GM21367 (cell line): Measurements from ENCODE around the gene NFATC1.

ENCODE experiments used
- ATAC-seq: cut with Tn5 transposase; IDR thresholded peaks from one replicate; pipeline ENCODE4 v1.9.1; 2021; ENCODE audit not compliant: unreplicated experiment

NFATC1 gene

GRCh38 chr18:79388043-79388442, 7.7 kb upstream of the NFATC1 start:
- ATAC-seq = no peak

GRCh38 chr18:79389689-79390088, 6.0 kb upstream of the NFATC1 start:
- no peak for ATAC-seq

GRCh38 chr18:79392226-79392625, 3.5 kb upstream of the NFATC1 start:
- ATAC-seq = no peak

- ATAC-seq = no peak
Measured at GRCh38 chr18:79393181-79393634, 2.5 kb upstream of the NFATC1 start.

GRCh38 chr18:79393635-79394533, 1.8 kb upstream of the NFATC1 start:
- no peak for ATAC-seq

GRCh38 chr18:79394534-79395307, 1.0 kb upstream of the NFATC1 start:
- no peak for ATAC-seq

GRCh38 chr18:79395308-79395640, 456 bp upstream of the NFATC1 start:
- ATAC-seq = no peak

GRCh38 chr18:79396431-79397246, 909 bp downstream of the NFATC1 start:
- ATAC-seq = no peak

- ATAC-seq = no peak
Measured at GRCh38 chr18:79397247-79397829, 1.6 kb downstream of the NFATC1 start.

- no peak for ATAC-seq
Measured at GRCh38 chr18:79397830-79398761, 2.4 kb downstream of the NFATC1 start.

GRCh38 chr18:79399275-79400081, 3.7 kb downstream of the NFATC1 start:
- ATAC-seq = no peak

- no peak for ATAC-seq
Measured at GRCh38 chr18:79400091-79400590, 4.4 kb downstream of the NFATC1 start.

- no peak for ATAC-seq
Measured at GRCh38 chr18:79400591-79401381, 5.1 kb downstream of the NFATC1 start.

- no peak for ATAC-seq
Measured at GRCh38 chr18:79401494-79402208, 5.9 kb downstream of the NFATC1 start.

- no peak for ATAC-seq
Measured at GRCh38 chr18:79402209-79402576, 6.5 kb downstream of the NFATC1 start.

GRCh38 chr18:79402977-79403722, 7.4 kb downstream of the NFATC1 start:
- ATAC-seq = no peak
